Caco-2 (cell line): ENCODE measurements around the gene UBXN2A. TPM values are rescaled to one million over a fixed set of nuclear protein-coding genes. Genes with fewer than 3 reads are reported as not detected.

ENCODE experiments used
- BruUV-seq: library from RNA; stranded (reverse); fragments of 400-500 nt; replicated peaks from 2 replicates; lab custom pipeline; 2021; lab: Mats Ljungman, UMichigan
- CTCF ChIA-PET: fragments of 300-600 bp; sonication (Branson Sonifier 250); formaldehyde crosslinking; loops from one replicate; lab custom pipeline; 2022; ENCODE audit warnings: antibody characterized with exemption; lab: Charles Lee
- POLR2A ChIA-PET: fragments of 300-600 bp; sonication (Branson Sonifier 250); formaldehyde crosslinking; loops from one replicate; lab custom pipeline; 2022; ENCODE audit warnings: antibody characterized with exemption; lab: Charles Lee
- DNase-seq, 2 experiments: peaks; one replicate each; pipeline versions ENCODE4 v3.0.0 to v3.0.0-alpha.2; 2020 to 2022
- H3K27me3 ChIP-seq: replicated peaks from 2 replicates; pipeline ENCODE4 v1.6.0; 2011; ENCODE audit warnings: low read length; ENCODE audit not compliant: control insufficient read depth, insufficient read depth
- H3K36me3 ChIP-seq: 2 replicates; pipeline ENCODE4 v1.5.1; 2011; ENCODE audit warnings: low read length; ENCODE audit not compliant: control insufficient read depth, insufficient read depth
- H3K4me1 ChIP-seq: fragments of 250-450 bp; sonication (Bioruptor Pico); 2 replicates; pipeline ENCODE4 v1.5.1; 2020; ENCODE audit warnings: mild to moderate bottlenecking
- H3K4me3 ChIP-seq: 2 replicates; pipeline ENCODE4 v1.5.1; 2011; ENCODE audit warnings: low read depth, mild to moderate bottlenecking, control low read depth, low read length
- H3K9me3 ChIP-seq: fragments of 250-450 bp; sonication (Bioruptor Pico); 2 replicates; pipeline ENCODE4 v1.5.1; 2020; ENCODE audit warnings: mild to moderate bottlenecking, moderate library complexity
- H3K27ac Mint-ChIP-seq: one replicate; pipeline ENCODE4 v1.8.0; 2022; ENCODE audit warnings: mixed read lengths; ENCODE audit not compliant: unreplicated experiment
- H3K27me3 Mint-ChIP-seq: one replicate; pipeline ENCODE4 v1.8.0; 2022; ENCODE audit warnings: mixed read lengths; ENCODE audit not compliant: insufficient read depth, unreplicated experiment
- H3K36me3 Mint-ChIP-seq: one replicate; pipeline ENCODE4 v1.8.0; 2022; ENCODE audit warnings: mild to moderate bottlenecking, mixed read lengths; ENCODE audit not compliant: insufficient read depth, unreplicated experiment
- H3K4me1 Mint-ChIP-seq: one replicate; pipeline ENCODE4 v1.8.0; 2022; ENCODE audit warnings: low read depth, mixed read lengths; ENCODE audit not compliant: unreplicated experiment
- H3K4me3 Mint-ChIP-seq: one replicate; pipeline ENCODE4 v1.8.0; 2022; ENCODE audit warnings: mild to moderate bottlenecking, moderate library complexity, mixed read lengths; ENCODE audit not compliant: unreplicated experiment
- H3K9me3 Mint-ChIP-seq: one replicate; pipeline ENCODE4 v1.8.0; 2022; ENCODE audit warnings: mixed read lengths; ENCODE audit not compliant: unreplicated experiment
- intact Hi-C: fragments of 100-400 bp; cut with micrococcal nuclease; formaldehyde crosslinking; loops from one replicate; pipeline ENCODE4 v1.10.0; 2022; ENCODE audit not compliant: unreplicated experiment
- total RNA-seq: library from RNA; stranded (reverse); gene quantifications from 2 replicates; pipeline ENCODE4 v1.2.3, GENCODE V29; 2022
- TF ChIP-seq, protein P1 (sequence below), 2 experiments: fragments of 200-600 bp in 1 of 2; IDR thresholded peaks; 1 replicate in 1 of 2; 2 replicates in 1 of 2; pipeline versions ENCODE4 v1.5.1 to v1.8.0; 2011 to 2022; ENCODE audit warnings: antibody characterized with exemption in 1 of 2, control low read depth in 1 of 2, inconsistent platforms in 1 of 2, low read depth in 1 of 2, low read length in 1 of 2, mild to moderate bottlenecking in 1 of 2, moderate library complexity in 1 of 2; ENCODE audit not compliant: insufficient read depth in 1 of 2, severe bottlenecking in 1 of 2, unreplicated experiment in 1 of 2

UBXN2A gene
- total RNA-seq, 1 experiment from 2014 or later, result 22.0 TPM

- H3K27ac Mint-ChIP-seq, result no peak overlapping the region
- CTCF ChIA-PET, result no interaction called here
Measured at GRCh38 chr2:23904215-23904614, 36.0 kb upstream of the UBXN2A start.

DNA sequence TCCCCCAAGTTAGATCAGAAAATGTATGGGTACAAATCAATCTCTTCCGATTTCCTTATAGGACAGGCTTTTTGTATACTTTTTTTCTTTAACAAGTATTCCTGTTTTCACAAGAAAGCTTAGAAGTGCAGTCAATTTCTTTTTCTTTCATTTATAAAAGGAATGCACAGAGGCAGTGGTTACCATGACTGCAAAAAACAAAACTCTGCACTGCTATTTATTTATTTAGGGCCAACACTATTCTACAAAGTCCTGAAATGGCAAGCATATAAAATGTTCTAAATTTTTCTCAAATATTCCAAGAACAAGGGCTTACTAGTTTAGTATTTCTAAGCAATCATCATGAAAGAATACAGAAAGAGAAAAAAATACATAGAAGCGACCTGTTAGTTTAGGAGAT, 35.6 kb upstream of the UBXN2A start:
- DNase-seq, result no peak
- Histone ChIP-seq H3K27me3 (no peaks in the 10 kb centered on the region), H3K9me3 (no peaks in the 10 kb centered on the region), H3K4me1 (0 out of 2 replicates have a peak, but pooled peaks cover 6% of the 10 kb centered on the region), H3K36me3 (no peaks in the 10 kb centered on the region), H3K4me3 (no peak overlapping the region)
- TF ChIP-seq, protein P1, sequence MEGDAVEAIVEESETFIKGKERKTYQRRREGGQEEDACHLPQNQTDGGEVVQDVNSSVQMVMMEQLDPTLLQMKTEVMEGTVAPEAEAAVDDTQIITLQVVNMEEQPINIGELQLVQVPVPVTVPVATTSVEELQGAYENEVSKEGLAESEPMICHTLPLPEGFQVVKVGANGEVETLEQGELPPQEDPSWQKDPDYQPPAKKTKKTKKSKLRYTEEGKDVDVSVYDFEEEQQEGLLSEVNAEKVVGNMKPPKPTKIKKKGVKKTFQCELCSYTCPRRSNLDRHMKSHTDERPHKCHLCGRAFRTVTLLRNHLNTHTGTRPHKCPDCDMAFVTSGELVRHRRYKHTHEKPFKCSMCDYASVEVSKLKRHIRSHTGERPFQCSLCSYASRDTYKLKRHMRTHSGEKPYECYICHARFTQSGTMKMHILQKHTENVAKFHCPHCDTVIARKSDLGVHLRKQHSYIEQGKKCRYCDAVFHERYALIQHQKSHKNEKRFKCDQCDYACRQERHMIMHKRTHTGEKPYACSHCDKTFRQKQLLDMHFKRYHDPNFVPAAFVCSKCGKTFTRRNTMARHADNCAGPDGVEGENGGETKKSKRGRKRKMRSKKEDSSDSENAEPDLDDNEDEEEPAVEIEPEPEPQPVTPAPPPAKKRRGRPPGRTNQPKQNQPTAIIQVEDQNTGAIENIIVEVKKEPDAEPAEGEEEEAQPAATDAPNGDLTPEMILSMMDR (IDR thresholded peaks at IDR 0.05; ENCODE audit: insufficient read depth in 1 of 2, low read depth in 1 of 2, low read length in 1 of 2, severe bottlenecking in 1 of 2, unreplicated experiment in 1 of 2), result no peak
- POLR2A ChIA-PET, result no interaction called here
- no peak overlapping the region for H3K27ac Mint-ChIP-seq
- no peak overlapping the region for H3K4me3 Mint-ChIP-seq
- no TSS peak for BruUV-seq
- no peaks in the 10 kb centered on the region for H3K36me3 Mint-ChIP-seq
- H3K4me1 Mint-ChIP-seq, result peaks cover 9% of the 10 kb centered on the region
- H3K9me3 Mint-ChIP-seq, result no peaks in the 10 kb centered on the region
- intact Hi-C loops, result no loop called here
- no peaks in the 10 kb centered on the region for H3K27me3 Mint-ChIP-seq
- CTCF ChIA-PET, result no interaction called here

More at GRCh38 chr2:23904215-23904614, 36.0 kb upstream of the UBXN2A start:
- Histone ChIP-seq H3K9me3 (no peaks in the 10 kb centered on the region), H3K4me3 (no peak overlapping the region), H3K4me1 (0 out of 2 replicates have a peak, but pooled peaks cover 6% of the 10 kb centered on the region), H3K27me3 (no peaks in the 10 kb centered on the region), H3K36me3 (no peaks in the 10 kb centered on the region)
- TF ChIP-seq, protein P1 (IDR thresholded peaks at IDR 0.05; ENCODE audit: insufficient read depth in 1 of 2, low read depth in 1 of 2, low read length in 1 of 2, severe bottlenecking in 1 of 2, unreplicated experiment in 1 of 2), result no peak
- POLR2A ChIA-PET, result no interaction called here
- DNase-seq, result no peak
- Mint-ChIP-seq H3K4me3 (no peak overlapping the region), H3K4me1 (peaks cover 9% of the 10 kb centered on the region), H3K36me3 (no peaks in the 10 kb centered on the region), H3K27me3 (no peaks in the 10 kb centered on the region), H3K9me3 (no peaks in the 10 kb centered on the region)
- intact Hi-C loops, result no loop called here
- BruUV-seq, result no TSS peak

- BruUV-seq, result no TSS peak
- no peaks in the 10 kb centered on the region for H3K36me3 Mint-ChIP-seq
- intact Hi-C loops, result no loop called here
Measured at GRCh38 chr2:23905155-23905554, 35.1 kb upstream of the UBXN2A start.

More at GRCh38 chr2:23905155-23905554, 35.1 kb upstream of the UBXN2A start:
- H3K4me3 ChIP-seq, result no peak overlapping the region
- POLR2A ChIA-PET, result no interaction called here
- H3K4me1 ChIP-seq, result 0 out of 2 replicates have a peak, but pooled peaks cover 6% of the 10 kb centered on the region
- no peak overlapping the region for H3K27ac Mint-ChIP-seq
- no peaks in the 10 kb centered on the region for H3K36me3 ChIP-seq
- DNase-seq, result no peak
- H3K27me3 ChIP-seq, result no peaks in the 10 kb centered on the region
- H3K27me3 Mint-ChIP-seq, result no peaks in the 10 kb centered on the region
- TF ChIP-seq, protein P1 (IDR thresholded peaks at IDR 0.05; ENCODE audit: insufficient read depth in 1 of 2, low read depth in 1 of 2, low read length in 1 of 2, severe bottlenecking in 1 of 2, unreplicated experiment in 1 of 2), result no peak
- H3K4me3 Mint-ChIP-seq, result no peak overlapping the region
- no peaks in the 10 kb centered on the region for H3K9me3 Mint-ChIP-seq
- CTCF ChIA-PET, result no interaction called here
- H3K4me1 Mint-ChIP-seq, result peaks cover 9% of the 10 kb centered on the region
- H3K9me3 ChIP-seq, result no peaks in the 10 kb centered on the region
